Raji (cell line): ENCODE measurements around the gene AOAH.

Source experiments
- POLR2A ChIP-seq: IDR thresholded peaks from 2 replicates; pipeline ENCODE4 v1.6.1; 2011; ENCODE audit warnings: low read depth, low read length, control low read depth; ENCODE audit not compliant: insufficient read depth

AOAH gene

DNA sequence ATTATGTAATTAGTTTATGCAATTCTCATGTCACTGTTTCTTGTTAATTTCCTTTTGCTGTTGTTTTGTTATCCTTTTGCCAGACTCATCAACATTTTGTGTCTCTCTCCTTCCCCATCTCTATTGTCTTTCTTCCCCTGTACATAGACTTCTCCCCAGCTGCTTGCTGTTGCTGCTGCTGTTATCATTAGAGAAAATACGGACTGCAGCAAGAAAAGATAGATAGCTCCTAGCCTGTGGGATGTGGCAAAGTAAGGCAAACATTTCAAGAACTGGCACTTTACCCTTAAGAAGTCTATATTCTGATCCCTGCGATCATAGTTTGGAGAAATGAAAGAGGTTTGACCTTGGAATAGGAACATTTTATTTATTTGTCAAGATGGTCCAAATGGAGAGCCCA lies 162.2 kb downstream of the AOAH start:
- no peak for TF ChIP-seq POLR2A

GRCh38 chr7:36549029-36549428 lies 175.3 kb downstream of the AOAH start:
- TF ChIP-seq POLR2A = no peak

- TF ChIP-seq POLR2A = no peak
Measured at GRCh38 chr7:36547416-36547815, 176.9 kb downstream of the AOAH start.

GRCh38 chr7:36546331-36546730 lies 178.0 kb downstream of the AOAH start:
- TF ChIP-seq POLR2A = no peak

DNA sequence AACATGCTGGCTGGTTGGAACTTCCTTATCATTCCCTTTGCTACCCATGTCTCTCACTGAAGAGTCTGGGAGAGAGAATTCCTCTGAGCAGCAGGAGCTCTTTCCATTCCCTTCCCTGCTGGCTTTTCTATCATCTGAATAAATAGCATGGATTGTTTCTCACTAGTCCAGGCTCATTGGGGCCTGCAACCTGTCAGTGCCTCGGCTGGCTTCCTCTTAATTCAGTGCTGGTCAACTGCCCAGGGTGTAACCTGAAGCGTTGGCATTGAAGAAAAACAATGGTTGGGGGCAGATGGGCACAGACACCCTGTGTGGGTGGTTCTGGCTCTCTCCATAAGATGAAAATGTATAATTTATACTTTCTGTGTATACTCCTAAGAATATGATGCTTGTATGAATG lies 179.0 kb downstream of the AOAH start:
- TF ChIP-seq POLR2A = no peak

GRCh38 chr7:36538126-36538525 lies 186.2 kb downstream of the AOAH start:
- no peak for TF ChIP-seq POLR2A

DNA sequence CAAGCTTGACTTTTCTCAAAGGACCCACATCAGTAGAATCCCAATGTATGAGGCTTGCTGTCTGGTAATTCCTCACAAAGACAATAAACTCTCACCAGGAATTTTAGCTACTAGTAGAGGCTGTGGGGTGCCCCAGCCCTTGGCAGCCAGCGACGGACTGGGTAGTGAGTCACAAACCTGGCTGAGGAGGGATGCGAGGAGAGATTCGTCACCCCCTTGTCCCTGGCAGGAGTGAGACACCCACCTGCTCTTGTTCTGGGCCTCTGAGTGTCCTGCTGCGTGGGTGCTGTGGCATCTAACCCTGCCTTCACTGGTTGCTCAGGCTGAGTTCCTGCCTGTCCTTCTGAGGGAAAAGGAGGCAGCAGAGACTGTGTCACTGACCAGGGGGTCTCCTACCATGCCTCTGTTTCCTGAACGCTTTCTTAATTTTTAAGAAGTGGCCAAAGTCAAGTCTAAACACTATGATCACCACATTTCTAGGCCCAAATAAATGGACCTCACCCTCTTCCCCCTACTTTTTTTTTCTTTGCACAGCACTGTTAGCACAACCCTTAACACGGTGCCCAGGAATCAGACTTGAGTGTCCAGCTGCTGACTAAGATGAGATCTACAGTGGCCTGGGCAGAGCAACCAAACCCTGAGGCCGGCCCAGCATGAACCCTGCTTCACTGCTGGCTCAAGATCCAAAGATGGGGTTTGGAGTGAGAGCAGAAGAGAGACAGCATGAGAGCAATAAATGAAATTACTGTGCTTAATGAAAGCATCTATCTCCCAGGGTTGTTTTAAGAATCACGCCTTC lies 188.2 kb downstream of the AOAH start:
- TF ChIP-seq POLR2A = no peak

- no peak for TF ChIP-seq POLR2A
Measured at GRCh38 chr7:36533717-36534116, 190.6 kb downstream of the AOAH start.

DNA sequence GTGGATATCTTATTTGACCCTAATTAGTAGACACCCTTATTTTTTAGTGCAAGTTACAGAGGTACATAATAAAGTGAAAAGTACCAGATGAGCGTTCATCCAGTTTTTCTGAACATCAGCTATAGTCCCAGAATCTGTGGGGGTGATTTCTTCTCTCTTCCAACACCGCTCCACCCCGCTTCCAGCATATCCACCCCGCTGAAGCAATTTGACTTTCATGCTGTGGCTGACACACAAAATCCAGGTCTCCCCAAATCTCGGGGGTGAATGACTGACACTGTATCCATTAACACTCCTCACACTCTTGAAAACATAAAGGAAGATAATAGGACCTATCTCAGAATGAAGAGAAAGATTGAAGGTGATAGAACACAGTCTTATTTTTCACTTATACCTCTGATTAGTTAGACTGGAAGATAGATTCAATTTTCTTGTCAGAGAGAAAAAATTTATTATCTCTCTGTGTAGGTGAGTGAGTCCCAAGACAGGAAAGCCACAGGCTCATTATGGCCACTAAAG lies 191.3 kb downstream of the AOAH start:
- no peak for TF ChIP-seq POLR2A

- TF ChIP-seq POLR2A = no peak
Measured at GRCh38 chr7:36531951-36532350, 192.3 kb downstream of the AOAH start.

- no peak for TF ChIP-seq POLR2A
Measured at GRCh38 chr7:36530456-36530855, 193.8 kb downstream of the AOAH start.

- TF ChIP-seq POLR2A = no peak
Measured at GRCh38 chr7:36527549-36527913, 196.8 kb downstream of the AOAH start.

- no peak for TF ChIP-seq POLR2A
Measured at GRCh38 chr7:36526863-36527548, 197.3 kb downstream of the AOAH start.

- TF ChIP-seq POLR2A = no peak
Measured at GRCh38 chr7:36523371-36524101, 200.8 kb downstream of the AOAH start.

GRCh38 chr7:36522453-36523007 lies 201.8 kb downstream of the AOAH start:
- no peak for TF ChIP-seq POLR2A
